Brain microvascular endothelial cell (primary cell): ENCODE results near the gene ELAVL1.
"Not testable (repeated sequence)": the region's sequence is repeated elsewhere in the genome, so short reads cannot be mapped to it uniquely, and the experiment has no call there.

Source experiments
- DNase-seq: peaks from one replicate; pipeline ENCODE4 v3.0.0-alpha.2; 2020
- H3K27ac ChIP-seq: fragments of 250-450 bp; sonication (Bioruptor Pico); 2 replicates; pipeline ENCODE4 v1.5.1; 2020; ENCODE audit warnings: mild to moderate bottlenecking, moderate library complexity
- H3K27me3 ChIP-seq: fragments of 250-450 bp; sonication (Bioruptor Pico); replicated peaks from 2 replicates; pipeline ENCODE4 v1.5.1; 2020; ENCODE audit warnings: mild to moderate bottlenecking
- H3K36me3 ChIP-seq: fragments of 250-450 bp; sonication (Bioruptor Pico); replicated peaks from 2 replicates; pipeline ENCODE4 v1.5.1; 2020; ENCODE audit warnings: mild to moderate bottlenecking
- H3K4me3 ChIP-seq: 2 replicates; pipeline ENCODE4 v1.5.1; 2011; ENCODE audit warnings: low read depth, mild to moderate bottlenecking, control low read depth, low read length, moderate library complexity
- in situ Hi-C: cut with HindIII; loops from 2 replicates; pipeline ENCODE4 v1.10.0; 2017; ENCODE audit warnings: low sequenced_read_pairs, low pct_ligation_motif_present
- TF ChIP-seq, protein P1 (sequence below): IDR thresholded peaks from 2 replicates; pipeline ENCODE4 v1.5.1; 2011; ENCODE audit warnings: low read depth, mild to moderate bottlenecking, moderate library complexity, low read length, control low read depth, inconsistent platforms; ENCODE audit errors: missing control alignments

The ELAVL1 gene

DNA sequence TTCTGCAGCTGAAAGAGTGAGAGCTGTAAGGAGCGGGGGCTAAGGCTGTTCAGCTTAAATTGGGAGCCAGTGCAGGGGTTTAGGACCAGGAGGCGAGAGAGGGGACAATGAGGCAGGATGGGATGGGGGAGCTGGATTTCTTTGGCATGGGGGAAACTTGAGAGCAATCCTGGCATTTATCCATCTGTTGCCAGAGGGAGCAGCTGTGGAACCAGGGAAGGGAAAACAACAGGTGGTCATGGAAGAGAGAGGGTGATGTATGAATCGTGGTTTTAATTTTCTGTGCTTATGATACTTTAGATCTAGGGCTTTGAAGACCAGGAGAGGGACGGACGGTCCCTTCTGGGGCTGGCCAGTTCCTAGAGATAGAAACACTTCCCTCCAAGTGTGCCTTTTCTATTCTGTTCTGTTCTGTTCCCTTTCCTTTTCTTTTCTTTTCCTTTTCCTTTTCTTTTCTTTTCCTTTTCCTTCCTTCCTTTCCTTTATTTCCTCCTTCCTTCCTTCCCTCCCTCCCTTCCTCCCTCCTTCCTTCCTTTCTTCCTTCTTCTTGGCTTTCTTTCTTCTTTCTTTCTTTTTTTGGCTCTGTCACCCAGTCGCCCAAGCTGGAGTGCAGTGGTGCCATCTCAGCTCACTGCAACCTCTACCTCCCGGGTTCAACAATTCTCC, 31.1 kb upstream of the ELAVL1 start:
- Histone ChIP-seq H3K4me3 (no peak overlapping the region), H3K27ac (no peak overlapping the region), H3K27me3 (peaks cover 3% of the 10 kb centered on the region), H3K36me3 (no peaks in the 10 kb centered on the region)
- TF ChIP-seq, protein P1, sequence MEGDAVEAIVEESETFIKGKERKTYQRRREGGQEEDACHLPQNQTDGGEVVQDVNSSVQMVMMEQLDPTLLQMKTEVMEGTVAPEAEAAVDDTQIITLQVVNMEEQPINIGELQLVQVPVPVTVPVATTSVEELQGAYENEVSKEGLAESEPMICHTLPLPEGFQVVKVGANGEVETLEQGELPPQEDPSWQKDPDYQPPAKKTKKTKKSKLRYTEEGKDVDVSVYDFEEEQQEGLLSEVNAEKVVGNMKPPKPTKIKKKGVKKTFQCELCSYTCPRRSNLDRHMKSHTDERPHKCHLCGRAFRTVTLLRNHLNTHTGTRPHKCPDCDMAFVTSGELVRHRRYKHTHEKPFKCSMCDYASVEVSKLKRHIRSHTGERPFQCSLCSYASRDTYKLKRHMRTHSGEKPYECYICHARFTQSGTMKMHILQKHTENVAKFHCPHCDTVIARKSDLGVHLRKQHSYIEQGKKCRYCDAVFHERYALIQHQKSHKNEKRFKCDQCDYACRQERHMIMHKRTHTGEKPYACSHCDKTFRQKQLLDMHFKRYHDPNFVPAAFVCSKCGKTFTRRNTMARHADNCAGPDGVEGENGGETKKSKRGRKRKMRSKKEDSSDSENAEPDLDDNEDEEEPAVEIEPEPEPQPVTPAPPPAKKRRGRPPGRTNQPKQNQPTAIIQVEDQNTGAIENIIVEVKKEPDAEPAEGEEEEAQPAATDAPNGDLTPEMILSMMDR, result no peak
- DNase-seq, result no peak
- in situ Hi-C loops, result no loop called here

DNA sequence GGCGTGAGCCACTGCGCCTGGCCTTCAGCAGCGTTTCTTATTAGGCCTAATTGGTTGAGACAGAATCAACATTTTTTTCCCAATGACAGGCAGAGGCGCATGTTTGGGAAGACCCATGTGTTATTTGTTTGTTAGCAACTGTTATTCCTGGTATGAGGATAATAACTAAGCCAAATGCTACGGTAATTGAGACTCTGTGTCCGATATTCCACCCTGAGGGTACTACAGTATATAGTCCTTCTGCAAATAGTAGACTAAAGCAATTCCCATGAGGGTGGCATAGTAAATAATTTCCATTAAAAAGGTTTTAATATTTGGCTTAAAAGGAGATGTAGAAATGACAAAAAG, 28.7 kb upstream of the ELAVL1 start:
- in situ Hi-C loops, result no loop called here
- H3K27ac ChIP-seq, result no peak overlapping the region
- peaks cover 3% of the 10 kb centered on the region for H3K27me3 ChIP-seq
- H3K36me3 ChIP-seq, result no peaks in the 10 kb centered on the region
- TF ChIP-seq, protein P1, result no peak
- H3K4me3 ChIP-seq, result no peak overlapping the region
- DNase-seq, result no peak

DNA sequence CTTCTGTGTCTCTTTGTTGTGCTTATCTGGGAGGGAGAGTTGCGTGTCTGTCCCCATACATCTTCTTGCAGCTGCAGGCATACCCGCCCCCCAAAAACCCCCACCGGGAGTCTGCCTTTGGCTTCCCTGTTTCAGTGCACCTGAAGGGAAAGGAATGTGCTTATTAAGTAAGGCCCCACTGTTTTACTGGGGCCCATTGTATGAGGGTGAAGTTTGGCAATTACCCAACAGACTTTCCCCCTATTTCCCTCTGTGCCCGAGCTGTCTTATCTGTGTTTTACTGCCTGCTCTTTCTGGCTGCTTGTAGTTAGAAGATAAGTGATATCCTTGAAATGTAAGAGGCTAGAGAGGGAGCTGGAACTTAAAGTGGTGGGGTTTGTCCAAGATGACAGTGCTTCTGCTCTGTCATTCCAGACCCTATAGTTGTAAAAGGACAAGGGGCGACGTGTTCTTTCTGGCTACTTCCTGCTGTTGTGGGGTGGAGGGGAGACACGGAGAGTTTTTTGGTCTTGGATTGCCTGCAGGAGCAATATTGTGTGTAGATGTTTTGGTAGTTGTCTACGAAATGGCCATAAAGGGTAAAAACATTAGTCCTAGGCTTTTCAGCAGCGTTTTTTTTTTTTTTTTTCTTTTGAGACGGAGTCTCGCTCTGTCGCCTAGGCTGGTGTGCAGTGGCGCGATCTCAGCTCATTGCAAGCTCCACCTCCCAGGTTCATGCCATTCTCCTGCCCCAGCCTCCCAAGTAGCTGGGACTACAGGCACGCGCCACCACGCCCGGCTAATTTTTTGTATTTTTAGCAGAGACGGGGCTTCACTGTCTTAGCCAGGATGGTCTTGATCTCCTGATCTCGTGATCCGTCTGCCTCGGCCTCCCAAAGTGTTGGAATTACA, 28.1 kb upstream of the ELAVL1 start:
- H3K27ac ChIP-seq, DNase-seq, H3K27me3 ChIP-seq, in situ Hi-C loops, H3K36me3 ChIP-seq, H3K4me3 ChIP-seq: not testable (repeated sequence)

DNA sequence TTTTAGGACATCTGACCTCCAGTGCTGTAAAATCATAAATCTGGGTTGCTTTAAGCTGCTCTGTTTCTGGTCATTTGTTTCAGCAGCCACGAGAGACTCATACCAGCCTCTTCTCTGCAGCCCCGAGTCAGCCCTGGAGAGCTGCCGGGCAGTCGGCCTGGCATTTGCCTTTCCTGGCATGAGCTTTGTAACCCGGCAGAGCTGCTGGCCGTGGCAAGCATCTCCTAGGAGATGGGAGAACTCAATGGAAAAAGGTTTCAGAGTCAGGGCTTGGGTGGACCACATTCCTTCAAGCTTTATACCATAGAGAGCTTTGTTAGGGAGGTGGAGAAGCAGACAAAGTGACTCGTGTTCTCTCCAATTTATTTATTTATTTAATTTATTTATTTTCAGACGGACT, 25.5 kb upstream of the ELAVL1 start:
- no peak overlapping the region for H3K27ac ChIP-seq
- DNase-seq, result no peak
- TF ChIP-seq, protein P1, result no peak
- in situ Hi-C loops, result no loop called here
- no peaks in the 10 kb centered on the region for H3K36me3 ChIP-seq
- H3K27me3 ChIP-seq, result no peaks in the 10 kb centered on the region
- H3K4me3 ChIP-seq, result no peak overlapping the region

DNA sequence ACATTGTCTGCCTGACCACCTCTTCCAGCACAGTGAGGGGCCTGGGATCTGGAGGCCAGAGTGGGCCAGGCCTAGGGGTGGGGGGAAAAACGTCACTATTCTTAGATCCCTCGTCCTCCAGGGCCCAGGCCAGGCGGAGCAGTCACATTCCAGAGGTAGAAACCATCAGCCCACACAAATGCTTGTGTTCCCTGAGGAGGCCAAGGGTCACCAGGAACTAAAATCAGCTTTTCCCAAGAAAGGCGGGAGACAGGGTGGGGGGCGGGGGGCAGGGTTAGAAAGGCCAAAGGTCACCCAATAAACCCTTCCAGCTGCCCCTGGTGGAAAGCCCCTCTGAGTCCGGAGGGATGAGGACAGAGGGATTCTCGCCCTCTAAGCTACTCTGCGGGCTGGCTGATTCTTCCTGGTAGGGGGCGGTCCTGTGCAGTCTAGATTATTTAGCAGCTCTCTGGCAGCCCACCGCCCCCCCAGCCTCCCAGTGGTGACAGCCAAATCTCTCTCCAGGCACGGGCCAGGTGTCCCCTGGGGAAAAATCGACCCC, 23.6 kb upstream of the ELAVL1 start:
- no peak for DNase-seq
- in situ Hi-C loops, result no loop called here
- TF ChIP-seq, protein P1, result no peak
- Histone ChIP-seq H3K4me3 (no peak overlapping the region), H3K27ac (no peak overlapping the region), H3K36me3 (no peaks in the 10 kb centered on the region), H3K27me3 (no peaks in the 10 kb centered on the region)

DNA sequence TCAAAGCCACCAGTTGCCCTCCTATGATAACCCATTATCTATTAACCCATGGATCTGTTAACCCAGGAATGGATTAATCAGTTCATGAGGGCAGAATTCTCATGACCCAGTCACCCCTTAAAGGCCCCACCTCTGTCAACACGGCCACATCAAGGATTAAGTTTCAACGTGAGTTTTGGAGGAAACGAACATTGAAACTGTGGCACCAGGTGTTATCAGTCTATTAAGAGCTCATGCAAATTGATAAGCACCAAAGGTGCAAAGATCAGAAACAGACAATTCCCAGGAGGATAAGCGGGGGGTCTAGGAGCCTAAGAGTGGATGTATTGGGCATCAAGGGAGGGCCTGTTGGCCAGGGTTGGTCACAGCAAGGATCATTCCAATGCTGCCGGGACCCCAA, 19.9 kb upstream of the ELAVL1 start:
- H3K27me3 ChIP-seq, result no peaks in the 10 kb centered on the region
- DNase-seq, result no peak
- no peak overlapping the region for H3K4me3 ChIP-seq
- TF ChIP-seq, protein P1, result no peak
- H3K36me3 ChIP-seq, result no peaks in the 10 kb centered on the region
- no peak overlapping the region for H3K27ac ChIP-seq
- in situ Hi-C loops, result no loop called here

DNA sequence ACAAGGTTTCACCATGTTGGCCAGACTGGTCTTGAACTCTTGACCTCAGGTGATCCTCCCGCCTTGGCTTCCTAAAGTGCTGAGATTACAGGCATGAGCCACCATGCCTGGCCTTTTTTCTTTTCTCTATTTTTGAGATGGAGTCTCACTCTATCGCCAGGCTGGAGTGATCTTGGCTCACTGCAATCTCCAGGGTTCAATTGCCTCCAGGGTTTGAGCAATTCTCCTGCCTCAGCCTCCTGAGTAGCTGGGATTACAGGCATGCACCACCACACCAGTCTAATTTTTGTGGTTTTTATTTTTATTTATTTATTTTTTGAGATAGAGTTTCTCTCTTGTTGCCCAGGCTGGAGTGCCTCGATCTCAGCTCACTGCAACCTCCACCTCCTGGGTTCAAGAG, 18.8 kb upstream of the ELAVL1 start:
- H3K27ac ChIP-seq, DNase-seq, H3K4me3 ChIP-seq, H3K27me3 ChIP-seq, H3K36me3 ChIP-seq, in situ Hi-C loops: not testable (repeated sequence)
